K562 (cell line): ENCODE data around the gene CFC1.
"Not testable (repeated sequence)": the region's sequence is repeated elsewhere in the genome, so short reads cannot be mapped to it uniquely, and the experiment has no call there.

Source experiments
- ATF7 ChIP-seq: fragments of 450-650 bp; IDR thresholded peaks from 2 replicates; pipeline ENCODE4 v1.7.1; 2014; ENCODE audit warnings: mild to moderate bottlenecking, moderate library complexity
- BDP1 ChIP-seq: IDR thresholded peaks from 3 replicates; pipeline ENCODE4 v1.6.1; 2011; ENCODE audit not compliant: insufficient read length, insufficient read depth
- PHF20 ChIP-seq: fragments of 450-650 bp; IDR thresholded peaks from 2 replicates; pipeline ENCODE4 v1.6.1; 2018; ENCODE audit not compliant: partially characterized antibody
- POLR2AphosphoS5 ChIP-seq: IDR thresholded peaks from 2 replicates; pipeline ENCODE4 v1.6.1; 2011; ENCODE audit warnings: mild to moderate bottlenecking, low read depth, low read length, moderate library complexity; ENCODE audit not compliant: control insufficient read depth, insufficient read depth
- STAT6 ChIP-seq: sonication (generic); formaldehyde crosslinking; IDR thresholded peaks from 2 replicates; pipeline ENCODE4 v1.8.1; 2023; ENCODE audit warnings: mild to moderate bottlenecking, missing genetic modification reagents
- TCF7L2 ChIP-seq: fragments of 150-350 bp; IDR thresholded peaks from 2 replicates; pipeline ENCODE4 v1.6.1; 2016; ENCODE audit warnings: low read depth, mild to moderate bottlenecking, low read length, moderate library complexity
- ZBTB33 ChIP-seq: sonication (generic); formaldehyde crosslinking; IDR thresholded peaks from 2 replicates; pipeline ENCODE4 v1.8.1; 2023; ENCODE audit warnings: mild to moderate bottlenecking, missing genetic modification reagents
- ZC3H8 ChIP-seq: fragments of 450-650 bp; IDR thresholded peaks from 2 replicates; pipeline ENCODE4 v1.6.1; 2017
- ZNF780A ChIP-seq: fragments of 250-450 bp; sonication (Bioruptor Pico); IDR thresholded peaks from 2 replicates; pipeline ENCODE4 v1.5.0; 2021; ENCODE audit warnings: mild to moderate bottlenecking
- TF ChIP-seq, protein P1 (sequence below), 3 experiments: IDR thresholded peaks in 2 of 3; conservative IDR thresholded peaks in 1 of 3; 2 replicates each; pipeline ENCODE4 v1.5.1; 2011 to 2012; ENCODE audit warnings: low read length in 3 of 3, mild to moderate bottlenecking in 3 of 3, control low read depth in 2 of 3, improper control_type of control experiment in 1 of 3, inconsistent platforms in 1 of 3, low read depth in 1 of 3, mixed read lengths in 1 of 3, moderate library complexity in 1 of 3; ENCODE audit not compliant: insufficient read depth in 2 of 3

- TF ChIP-seq ZC3H8; BDP1; ATF7; STAT6 (CRISPR knock-in tag); ZBTB33; PHF20; POLR2AphosphoS5; TCF7L2; ZNF780A: not testable (repeated sequence)
- TF ChIP-seq, protein P1, sequence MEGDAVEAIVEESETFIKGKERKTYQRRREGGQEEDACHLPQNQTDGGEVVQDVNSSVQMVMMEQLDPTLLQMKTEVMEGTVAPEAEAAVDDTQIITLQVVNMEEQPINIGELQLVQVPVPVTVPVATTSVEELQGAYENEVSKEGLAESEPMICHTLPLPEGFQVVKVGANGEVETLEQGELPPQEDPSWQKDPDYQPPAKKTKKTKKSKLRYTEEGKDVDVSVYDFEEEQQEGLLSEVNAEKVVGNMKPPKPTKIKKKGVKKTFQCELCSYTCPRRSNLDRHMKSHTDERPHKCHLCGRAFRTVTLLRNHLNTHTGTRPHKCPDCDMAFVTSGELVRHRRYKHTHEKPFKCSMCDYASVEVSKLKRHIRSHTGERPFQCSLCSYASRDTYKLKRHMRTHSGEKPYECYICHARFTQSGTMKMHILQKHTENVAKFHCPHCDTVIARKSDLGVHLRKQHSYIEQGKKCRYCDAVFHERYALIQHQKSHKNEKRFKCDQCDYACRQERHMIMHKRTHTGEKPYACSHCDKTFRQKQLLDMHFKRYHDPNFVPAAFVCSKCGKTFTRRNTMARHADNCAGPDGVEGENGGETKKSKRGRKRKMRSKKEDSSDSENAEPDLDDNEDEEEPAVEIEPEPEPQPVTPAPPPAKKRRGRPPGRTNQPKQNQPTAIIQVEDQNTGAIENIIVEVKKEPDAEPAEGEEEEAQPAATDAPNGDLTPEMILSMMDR (IDR thresholded peaks at IDR 0.05 in 2 of 3, conservative IDR thresholded peaks at IDR 0.05 in 1 of 3; ENCODE audit: insufficient read depth in 2 of 3, low read depth in 1 of 3, low read length in 3 of 3): not testable (repeated sequence)
These were observed 51.0 kb downstream of the CFC1 start for GRCh38 chr2:130548418-130548817.
